AG10803 (cell line): ENCODE results near the gene C16orf92.

ENCODE experiments used
- DNase-seq: peaks from one replicate; pipeline ENCODE4 v3.0.0; 2010; ENCODE audit warnings: low read depth
- H3K4me3 ChIP-seq: 2 replicates; pipeline ENCODE4 v1.5.1; 2011; ENCODE audit warnings: mild to moderate bottlenecking, low read length, control low read depth
- TF ChIP-seq, protein P1 (sequence below): conservative IDR thresholded peaks from 2 replicates; pipeline ENCODE4 v1.5.1; 2011; ENCODE audit warnings: mild to moderate bottlenecking, low read length, control low read depth, inconsistent platforms

C16orf92 gene

GRCh38 chr16:30068750-30069610 is 46.0 kb downstream of the C16orf92 start:
- DNase-seq: no peak
- TF ChIP-seq, protein P1, sequence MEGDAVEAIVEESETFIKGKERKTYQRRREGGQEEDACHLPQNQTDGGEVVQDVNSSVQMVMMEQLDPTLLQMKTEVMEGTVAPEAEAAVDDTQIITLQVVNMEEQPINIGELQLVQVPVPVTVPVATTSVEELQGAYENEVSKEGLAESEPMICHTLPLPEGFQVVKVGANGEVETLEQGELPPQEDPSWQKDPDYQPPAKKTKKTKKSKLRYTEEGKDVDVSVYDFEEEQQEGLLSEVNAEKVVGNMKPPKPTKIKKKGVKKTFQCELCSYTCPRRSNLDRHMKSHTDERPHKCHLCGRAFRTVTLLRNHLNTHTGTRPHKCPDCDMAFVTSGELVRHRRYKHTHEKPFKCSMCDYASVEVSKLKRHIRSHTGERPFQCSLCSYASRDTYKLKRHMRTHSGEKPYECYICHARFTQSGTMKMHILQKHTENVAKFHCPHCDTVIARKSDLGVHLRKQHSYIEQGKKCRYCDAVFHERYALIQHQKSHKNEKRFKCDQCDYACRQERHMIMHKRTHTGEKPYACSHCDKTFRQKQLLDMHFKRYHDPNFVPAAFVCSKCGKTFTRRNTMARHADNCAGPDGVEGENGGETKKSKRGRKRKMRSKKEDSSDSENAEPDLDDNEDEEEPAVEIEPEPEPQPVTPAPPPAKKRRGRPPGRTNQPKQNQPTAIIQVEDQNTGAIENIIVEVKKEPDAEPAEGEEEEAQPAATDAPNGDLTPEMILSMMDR: peak; percentile 58
- H3K4me3 ChIP-seq: peak overlapping the region; percentile 41

GRCh38 chr16:30069611-30070462 is 46.8 kb downstream of the C16orf92 start:
- no peak for DNase-seq
- TF ChIP-seq, protein P1: no peak
- peak overlapping the region; percentile 41 for H3K4me3 ChIP-seq

DNA sequence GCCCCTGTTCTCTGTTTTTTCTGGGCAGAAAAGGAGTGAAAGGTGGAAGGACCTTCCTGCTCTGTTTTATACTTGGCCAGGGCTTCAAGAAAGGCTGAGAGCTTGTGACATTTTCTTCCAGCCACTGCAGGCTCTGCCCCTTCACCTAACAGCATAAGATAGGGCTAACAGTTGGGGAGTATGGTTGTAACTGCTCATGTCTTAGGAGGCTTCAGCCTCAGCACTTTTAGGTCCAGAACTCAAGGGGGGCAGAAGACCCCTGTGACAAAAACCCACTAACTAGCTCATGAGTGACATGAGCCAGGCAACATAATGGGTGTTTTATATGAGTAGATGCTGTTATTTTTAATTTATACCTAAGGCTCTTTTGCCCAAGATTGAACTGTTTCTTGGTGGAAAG is 47.5 kb downstream of the C16orf92 start:
- H3K4me3 ChIP-seq: peak overlapping the region; percentile 41; the same call in 1 of the 2 replicates
- TF ChIP-seq, protein P1: no peak
- DNase-seq: no peak
